Sciatic nerve (tissue), 2 donors: ENCODE data around the gene KRT82. TPM values are rescaled to one million over a fixed set of nuclear protein-coding genes. Genes with fewer than 3 reads are reported as not detected.
A peak's percentile ranks its signal among the peaks of the same experiment; 100 is the strongest.

Source experiments
- ATAC-seq: fragments of 200-7000 bp; cut with Tn5 transposase; one replicate; pipeline ENCODE4 v1.9.1; 2020; ENCODE audit warnings: mild to moderate bottlenecking, moderate library complexity
- DNase-seq: peaks from one replicate; pipeline ENCODE4 v3.0.0-alpha.2; 2020; ENCODE audit warnings: low spot score
- intact Hi-C: fragments of 100-400 bp; cut with DNase I; formaldehyde crosslinking; loops from one replicate; pipeline ENCODE4 v1.14.2; 2022
- total RNA-seq: library from RNA; stranded (reverse); fragmentation: NEBNext Ultra II Directional; extraction: Animal tissue kit (Norgen Biotek cat#: 25700); gene quantifications from one replicate; pipeline ENCODE4 v1.2.1, GENCODE V29; 2021
- donor health status: DM: no; HTN: no; CAD: no.
- donor health status: DM: no; HTN: no; CAD: no.

The KRT82 gene
- total RNA-seq, 1 donor from 2014 or later = not detected

GRCh38 chr12:52392465-52393007, 13.6 kb downstream of the KRT82 start:
- intact Hi-C loops = no loop called here
- no peak for DNase-seq
- no peak for ATAC-seq

GRCh38 chr12:52391618-52392002, 14.5 kb downstream of the KRT82 start:
- DNase-seq (no peak), ATAC-seq (peak; percentile 31)
- intact Hi-C loops = no loop called here

- ATAC-seq (peak; percentile 32), DNase-seq (no peak)
- intact Hi-C loops = no loop called here
Observed at GRCh38 chr12:52390739-52391617, 15.2 kb downstream of the KRT82 start.

- DNase-seq (no peak), ATAC-seq (no peak)
- intact Hi-C loops = no loop called here
Observed at GRCh38 chr12:52389313-52390207, 16.6 kb downstream of the KRT82 start.

- no peak for DNase-seq
- intact Hi-C loops = no loop called here
Observed at GRCh38 chr12:52387859-52388258, 18.3 kb downstream of the KRT82 start.

GRCh38 chr12:52385226-52385702, 20.9 kb downstream of the KRT82 start, which contains the start of gene KRT84:
KRT84 (minus strand) TSS chr12:52385652; CDS start chr12:52385585, 67 bp downstream.
- no peak for ATAC-seq
- intact Hi-C loops = no loop called here
- no peak for DNase-seq

More at GRCh38 chr12:52387859-52388258, 18.3 kb downstream of the KRT82 start:
- no peak for ATAC-seq

- DNase-seq = no peak
- intact Hi-C loops = no loop called here
- ATAC-seq = no peak
Observed at GRCh38 chr12:52383331-52383730, 22.8 kb downstream of the KRT82 start.

GRCh38 chr12:52382854-52383253, 23.3 kb downstream of the KRT82 start:
- ATAC-seq (no peak), DNase-seq (no peak)
- intact Hi-C loops = no loop called here

GRCh38 chr12:52381206-52381605, 24.9 kb downstream of the KRT82 start:
- ATAC-seq (no peak), DNase-seq (no peak)
- intact Hi-C loops = no loop called here

GRCh38 chr12:52380271-52380694, 25.9 kb downstream of the KRT82 start:
- DNase-seq (no peak), ATAC-seq (no peak)
- intact Hi-C loops = no loop called here

GRCh38 chr12:52379536-52379935, 26.6 kb downstream of the KRT82 start:
- ATAC-seq (no peak), DNase-seq (no peak)
- intact Hi-C loops = loop anchor here (10.0 kb wide), 1 partner anchor 495 kb away; no protein-coding TSS in a partner anchor

GRCh38 chr12:52378091-52378490, 28.0 kb downstream of the KRT82 start:
- no peak for DNase-seq
- intact Hi-C loops = loop anchor here (10.0 kb wide), 1 partner anchor 497 kb away; no protein-coding TSS in a partner anchor

GRCh38 chr12:52377266-52377665, 28.9 kb downstream of the KRT82 start:
- DNase-seq = no peak
- intact Hi-C loops = loop anchor here (10.0 kb wide), 1 partner anchor 498 kb away; no protein-coding TSS in a partner anchor
- no peak for ATAC-seq

More at GRCh38 chr12:52378091-52378490, 28.0 kb downstream of the KRT82 start:
- no peak for ATAC-seq

GRCh38 chr12:52372216-52373154, 33.6 kb downstream of the KRT82 start:
- DNase-seq (peak; percentile 90), ATAC-seq (peak; percentile 90)
- intact Hi-C loops = loop anchor here (10.0 kb wide), 1 partner anchor 502 kb away; no protein-coding TSS in a partner anchor

- DNase-seq (no peak), ATAC-seq (peak; percentile 42)
- intact Hi-C loops = loop anchor here (10.0 kb wide), 1 partner anchor 503 kb away; no protein-coding TSS in a partner anchor
Observed at GRCh38 chr12:52371716-52372115, 34.4 kb downstream of the KRT82 start.

- DNase-seq (peak; percentile 81), ATAC-seq (peak; percentile 95)
- intact Hi-C loops = loop anchor here (10.0 kb wide), 1 partner anchor 504 kb away; no protein-coding TSS in a partner anchor
Observed at GRCh38 chr12:52370926-52371608, 35.1 kb downstream of the KRT82 start.

- intact Hi-C loops = loop anchor here (10.0 kb wide), 1 partner anchor 505 kb away; no protein-coding TSS in a partner anchor
- DNase-seq (no peak), ATAC-seq (no peak)
Observed at GRCh38 chr12:52369809-52370208, 36.3 kb downstream of the KRT82 start.
